CD4-positive, alpha-beta T cell treated with Interferon gamma for 1 hour (primary cell): Measurements from ENCODE around the gene CLIP1.
A peak's percentile ranks its signal among the peaks of the same experiment; 100 is the strongest.
"Not testable (repeated sequence)": the region's sequence is repeated elsewhere in the genome, so short reads cannot be mapped to it uniquely, and the experiment has no call there.

Source experiments
- DNase-seq: peaks from one replicate; pipeline ENCODE4 v3.0.0-alpha.2; 2020

Gene CLIP1

GRCh38 chr12:122421821-122422729 is at the start of gene CLIP1:
CLIP1 (minus strand) TSS chr12:122422669; CDS start chr12:122380452, 42,217 bp downstream.
- DNase-seq = peak; percentile 60

GRCh38 chr12:122471324-122472226 is 49.1 kb upstream of the CLIP1 start:
- no peak for DNase-seq

GRCh38 chr12:122470576-122470975 is 48.1 kb upstream of the CLIP1 start:
- DNase-seq = not testable (repeated sequence)

GRCh38 chr12:122469856-122470255 is 47.4 kb upstream of the CLIP1 start:
- DNase-seq = not testable (repeated sequence)

GRCh38 chr12:122467983-122468382 is 45.5 kb upstream of the CLIP1 start:
- no peak for DNase-seq

- peak; percentile 38 for DNase-seq
These were observed 42.0 kb upstream of the CLIP1 start for GRCh38 chr12:122464317-122465042.

- no peak for DNase-seq
These were observed 38.2 kb upstream of the CLIP1 start for GRCh38 chr12:122460641-122461040.

- no peak for DNase-seq
These were observed 37.6 kb upstream of the CLIP1 start for GRCh38 chr12:122460061-122460460.

GRCh38 chr12:122459211-122459610 is 36.7 kb upstream of the CLIP1 start:
- no peak for DNase-seq

GRCh38 chr12:122458105-122459035 is 35.9 kb upstream of the CLIP1 start:
- DNase-seq = no peak

- no peak for DNase-seq
These were observed 35.2 kb upstream of the CLIP1 start for GRCh38 chr12:122457627-122458026.

- DNase-seq = no peak
These were observed 32.3 kb upstream of the CLIP1 start for GRCh38 chr12:122454739-122455138.

GRCh38 chr12:122454250-122454721 is 31.8 kb upstream of the CLIP1 start:
- no peak for DNase-seq

GRCh38 chr12:122452701-122453285 is 30.3 kb upstream of the CLIP1 start:
- DNase-seq = no peak

- DNase-seq = no peak
These were observed 26.8 kb upstream of the CLIP1 start for GRCh38 chr12:122449317-122449716.

- not testable (repeated sequence) for DNase-seq
These were observed 25.4 kb upstream of the CLIP1 start for GRCh38 chr12:122447825-122448224.

- DNase-seq = not testable (repeated sequence)
These were observed 23.9 kb upstream of the CLIP1 start for GRCh38 chr12:122446390-122446789.

- not testable (repeated sequence) for DNase-seq
These were observed 21.6 kb upstream of the CLIP1 start for GRCh38 chr12:122444071-122444470.

- DNase-seq = not testable (repeated sequence)
These were observed 16.4 kb upstream of the CLIP1 start for GRCh38 chr12:122438822-122439221.

GRCh38 chr12:122437656-122438121 is 15.2 kb upstream of the CLIP1 start:
- DNase-seq = no peak

- DNase-seq = no peak
These were observed 12.7 kb upstream of the CLIP1 start for GRCh38 chr12:122435186-122435585.
